Activated T-helper 1 cell treated with anti-CD3 and anti-CD28 coated beads, Interleukin-12 subunit alpha, Interleukin-12 subunit beta, Interleukin-2, Interleukin-4 antibody, amounts not matched to agents 30 ng/mL and 10 ng/mL and 1 ng/mL, durations not matched to agents 14 hours and 24 hours and 36 hours (primary cell): ENCODE data around the gene CASZ1. TPM values are rescaled to one million over a fixed set of nuclear protein-coding genes. Genes with fewer than 3 reads are reported as not detected.

Experiments
- DNase-seq: peaks from one replicate; pipeline ENCODE4 v3.0.0; 2021; ENCODE audit warnings: low spot score
- H3K27ac Mint-ChIP-seq: one replicate; pipeline ENCODE4 v1.8.0; 2021; ENCODE audit warnings: mild to moderate bottlenecking, mixed read lengths
- H3K27me3 Mint-ChIP-seq: one replicate; pipeline ENCODE4 v1.8.0; 2022; ENCODE audit warnings: mild to moderate bottlenecking, moderate library complexity, mixed read lengths; ENCODE audit not compliant: insufficient read depth
- H3K36me3 Mint-ChIP-seq: one replicate; pipeline ENCODE4 v1.8.0; 2021; ENCODE audit warnings: low read depth, mixed read lengths
- H3K4me1 Mint-ChIP-seq: one replicate; pipeline ENCODE4 v1.8.0; 2021; ENCODE audit warnings: low read depth, mixed read lengths
- H3K4me3 Mint-ChIP-seq: one replicate; pipeline ENCODE4 v1.8.0; 2021; ENCODE audit warnings: mild to moderate bottlenecking, moderate library complexity, mixed read lengths
- H3K9me3 Mint-ChIP-seq: one replicate; pipeline ENCODE4 v1.8.0; 2021; ENCODE audit warnings: mixed read lengths
- intact Hi-C: fragments of 100-400 bp; cut with micrococcal nuclease; formaldehyde crosslinking; loops from one replicate; pipeline ENCODE4 v1.15.1; 2024
- total RNA-seq: library from RNA; stranded (reverse); gene quantifications from 2 replicates; pipeline ENCODE4 v1.2.3, GENCODE V29; 2022

The CASZ1 gene
- total RNA-seq, 1 donor from 2014 or later: 11.7 TPM

DNA sequence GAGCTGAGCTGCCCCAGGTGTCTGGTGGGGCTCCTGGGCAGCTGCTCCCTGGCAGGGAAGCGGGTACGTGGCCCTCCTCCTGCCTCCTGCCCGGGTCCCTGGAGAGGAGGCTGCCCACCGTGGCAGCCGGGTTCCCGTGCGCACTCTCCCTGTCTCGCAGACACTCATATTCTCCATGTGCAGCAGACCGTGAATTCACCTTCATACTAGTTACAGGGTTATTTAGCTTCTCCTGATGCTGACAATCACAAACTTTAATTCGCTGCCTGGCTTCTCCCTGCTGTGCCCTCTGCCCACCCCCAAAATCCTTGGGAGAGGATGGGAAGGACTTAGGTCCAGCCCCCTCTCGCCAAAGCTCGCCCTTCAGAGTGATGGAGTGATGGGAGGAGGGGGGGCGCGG lies 95.3 kb downstream of the CASZ1 start:
- Mint-ChIP-seq H3K4me1 (peaks cover 11% of the 10 kb centered on the region), H3K9me3 (no peaks in the 10 kb centered on the region), H3K27ac (no peak overlapping the region)

DNA sequence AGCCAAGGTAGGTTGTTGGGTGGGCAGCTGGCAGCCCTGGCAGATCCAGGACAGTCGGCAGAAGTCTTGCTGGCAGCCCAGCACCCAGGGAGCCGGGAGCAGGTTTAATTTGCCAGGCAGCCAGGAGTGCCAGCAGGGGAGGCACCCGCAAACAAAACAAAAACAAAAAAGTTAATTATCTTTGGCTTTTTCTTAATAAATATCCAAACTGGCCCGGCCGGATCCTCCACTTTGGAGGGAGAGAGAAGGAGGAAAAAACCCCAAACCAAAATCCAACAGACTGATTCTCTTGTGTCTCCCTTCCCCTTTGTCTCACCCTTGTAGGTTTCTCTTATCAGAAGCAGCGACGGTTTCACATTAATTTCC lies 97.0 kb downstream of the CASZ1 start:
- H3K4me1 Mint-ChIP-seq: peaks cover 11% of the 10 kb centered on the region
- intact Hi-C loops: no loop called here

More for the DNA sequence above, 95.3 kb downstream of the CASZ1 start:
- peaks cover 17% of the 10 kb centered on the region for H3K27me3 Mint-ChIP-seq
- intact Hi-C loops: no loop called here
- no peak for DNase-seq
- H3K4me3 Mint-ChIP-seq: no peak overlapping the region
- H3K36me3 Mint-ChIP-seq: no peaks in the 10 kb centered on the region

DNA sequence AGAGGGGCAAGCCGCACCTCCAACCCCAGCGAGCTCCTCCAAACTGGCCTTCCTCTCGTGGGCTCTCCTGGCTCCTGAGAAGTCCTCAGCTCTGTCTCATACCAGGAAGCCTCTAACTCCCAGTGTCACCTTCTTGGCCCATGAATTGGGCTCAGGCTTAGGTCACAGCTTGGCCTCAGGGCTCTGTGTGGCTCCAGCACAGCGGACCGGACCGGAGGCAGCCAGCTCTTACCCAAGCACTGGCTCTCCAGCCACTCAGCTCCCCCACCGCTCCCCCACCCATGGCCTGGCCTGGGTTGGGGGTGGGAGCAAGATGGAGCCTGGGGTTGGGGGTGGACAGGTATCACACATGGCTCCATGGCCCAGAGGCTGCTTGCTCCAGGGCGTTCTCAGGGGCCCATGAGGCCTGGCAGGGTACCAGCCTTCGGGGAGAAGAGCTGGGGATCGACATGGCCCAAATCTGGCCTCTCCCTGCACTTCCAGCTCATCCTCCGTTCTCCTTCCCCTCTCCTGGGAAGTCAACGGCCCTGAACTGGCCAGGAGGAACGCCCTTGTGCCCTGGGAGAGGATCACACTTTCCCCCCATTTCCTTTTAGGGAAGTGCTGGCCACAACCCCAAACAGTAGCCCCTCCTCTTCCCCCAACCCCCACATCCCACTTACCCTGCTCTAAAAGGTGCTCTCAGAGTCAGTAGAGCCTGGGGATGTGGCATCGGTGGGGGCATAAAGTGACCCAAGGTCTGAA lies 97.5 kb downstream of the CASZ1 start:
- Mint-ChIP-seq H3K9me3 (no peaks in the 10 kb centered on the region), H3K4me1 (peaks cover 11% of the 10 kb centered on the region), H3K4me3 (no peak overlapping the region), H3K27ac (no peak overlapping the region), H3K27me3 (peaks cover 23% of the 10 kb centered on the region), H3K36me3 (no peaks in the 10 kb centered on the region)
- intact Hi-C loops: no loop called here
- DNase-seq: no peak

More for the DNA sequence above, 97.0 kb downstream of the CASZ1 start:
- Mint-ChIP-seq H3K4me3 (no peak overlapping the region), H3K36me3 (no peaks in the 10 kb centered on the region), H3K27me3 (peaks cover 25% of the 10 kb centered on the region), H3K9me3 (no peaks in the 10 kb centered on the region), H3K27ac (no peak overlapping the region)
- DNase-seq: no peak

DNA sequence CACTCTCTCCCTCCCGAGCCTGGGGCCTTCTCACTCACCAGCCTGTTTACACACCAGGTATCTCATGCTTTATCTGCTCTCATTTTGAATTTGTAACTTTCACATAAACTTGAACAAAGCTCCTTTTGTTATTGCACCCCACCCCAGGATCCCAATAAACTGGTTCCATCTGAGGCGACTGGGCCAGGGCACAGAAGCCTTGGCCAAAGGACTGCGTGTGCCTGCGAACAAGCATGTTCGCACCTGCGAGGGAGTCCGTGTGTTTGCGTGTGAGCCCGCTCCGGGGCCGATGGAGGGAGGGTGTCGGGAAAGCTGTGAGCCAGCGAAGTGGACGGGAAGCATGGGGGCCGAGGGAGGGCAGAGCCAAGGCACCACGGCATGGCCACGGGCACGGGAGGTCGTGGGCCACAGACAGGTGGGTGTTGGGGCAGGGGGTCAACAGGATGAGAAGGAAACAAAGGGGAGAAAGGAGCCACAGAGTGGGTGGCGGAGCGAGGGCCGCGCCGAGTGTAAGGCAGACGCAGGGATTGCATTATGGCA lies 98.8 kb downstream of the CASZ1 start:
- Mint-ChIP-seq H3K4me1 (peaks cover 19% of the 10 kb centered on the region), H3K27ac (no peak overlapping the region)
- intact Hi-C loops: no loop called here

DNA sequence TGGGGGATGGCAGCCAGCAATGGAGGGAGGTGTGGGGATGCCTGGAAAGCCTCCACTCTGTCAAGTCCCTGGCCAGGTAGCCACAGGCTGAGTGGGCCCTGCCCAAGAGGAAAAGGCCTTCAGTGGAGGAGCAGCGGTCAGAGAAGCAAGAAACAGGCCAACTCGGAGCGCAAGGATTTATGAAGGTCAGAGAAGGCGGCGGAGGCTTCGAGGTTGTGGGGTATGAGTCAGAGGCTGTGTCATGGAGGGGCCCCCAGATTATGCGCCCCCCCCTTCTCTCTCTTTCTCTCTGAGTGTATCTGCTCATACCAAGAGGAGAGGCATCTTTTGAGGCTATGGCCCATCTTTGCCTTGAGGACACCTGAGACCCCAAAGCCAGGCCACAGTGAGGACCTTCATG lies 99.5 kb downstream of the CASZ1 start:
- Mint-ChIP-seq H3K27me3 (peaks cover 23% of the 10 kb centered on the region), H3K4me3 (no peak overlapping the region), H3K9me3 (no peaks in the 10 kb centered on the region), H3K4me1 (peaks cover 24% of the 10 kb centered on the region), H3K27ac (no peak overlapping the region), H3K36me3 (no peaks in the 10 kb centered on the region)
- DNase-seq: no peak
- intact Hi-C loops: no loop called here

More for the DNA sequence above, 98.8 kb downstream of the CASZ1 start:
- DNase-seq: no peak
- Mint-ChIP-seq H3K27me3 (peaks cover 23% of the 10 kb centered on the region), H3K4me3 (no peak overlapping the region), H3K36me3 (no peaks in the 10 kb centered on the region), H3K9me3 (no peaks in the 10 kb centered on the region)

DNA sequence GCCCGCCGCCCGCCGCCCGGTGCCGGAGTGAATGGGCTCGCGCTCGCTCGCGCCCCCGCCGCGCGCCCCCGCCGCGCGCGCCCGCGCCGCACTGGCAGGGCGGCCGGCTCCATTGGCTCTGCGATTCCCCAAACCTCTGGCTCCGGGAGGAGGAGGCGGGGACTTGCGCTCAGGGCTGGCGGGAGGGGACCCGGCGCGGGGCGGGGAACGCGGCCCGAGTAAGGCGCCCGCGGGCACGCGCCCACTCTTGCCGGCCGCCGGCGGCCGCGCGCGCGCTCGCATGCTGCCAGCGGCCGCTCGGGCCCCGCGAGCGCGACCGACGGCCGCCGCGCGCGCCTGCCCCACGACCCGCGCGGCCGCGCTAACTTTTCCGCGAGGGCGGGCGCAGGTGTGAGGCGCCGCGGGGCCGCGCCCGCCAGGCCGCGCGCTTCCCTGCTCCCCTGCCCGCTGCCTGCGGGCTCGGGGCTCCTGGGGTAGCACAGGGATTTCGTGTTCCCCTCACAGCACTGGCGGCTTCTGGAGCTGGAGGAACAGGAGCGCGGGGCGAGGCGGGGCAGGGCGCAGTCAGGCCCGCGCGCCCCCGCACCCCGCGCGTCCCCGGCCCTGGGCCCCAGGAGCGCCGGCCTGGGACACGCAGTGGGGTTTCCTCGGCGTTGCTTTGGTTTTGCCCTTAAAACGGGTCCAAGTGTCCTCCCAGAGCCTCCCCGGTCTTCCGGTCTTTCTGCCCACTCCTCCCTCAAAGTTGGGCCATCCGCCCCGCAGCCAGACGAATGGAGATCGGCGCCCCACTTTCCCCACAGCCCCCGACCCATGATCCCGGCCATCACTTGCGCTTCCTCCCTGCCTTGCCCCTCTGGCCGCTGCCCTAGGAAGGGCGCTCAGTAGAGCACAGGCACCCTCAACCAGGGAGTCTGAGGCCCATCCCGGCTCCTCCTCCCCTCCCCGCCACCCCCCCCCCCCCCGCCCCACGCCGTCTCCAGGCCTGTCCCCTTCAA lies 101.5 kb downstream of the CASZ1 start:
- H3K36me3 Mint-ChIP-seq: no peaks in the 10 kb centered on the region
- peaks cover 23% of the 10 kb centered on the region for H3K27me3 Mint-ChIP-seq
- peaks cover 24% of the 10 kb centered on the region for H3K4me1 Mint-ChIP-seq
- intact Hi-C loops: loop anchor here (1.0 to 5.0 kb wide), 5 partner anchors 36 to 662 kb away; partner anchors contain the start of genes CASZ1 and UBE4B
- peak; percentile 74 for DNase-seq
- H3K27ac Mint-ChIP-seq: peak overlapping the region; percentile 81
- peak overlapping the region; percentile 81 for H3K4me3 Mint-ChIP-seq
- H3K9me3 Mint-ChIP-seq: no peaks in the 10 kb centered on the region

DNA sequence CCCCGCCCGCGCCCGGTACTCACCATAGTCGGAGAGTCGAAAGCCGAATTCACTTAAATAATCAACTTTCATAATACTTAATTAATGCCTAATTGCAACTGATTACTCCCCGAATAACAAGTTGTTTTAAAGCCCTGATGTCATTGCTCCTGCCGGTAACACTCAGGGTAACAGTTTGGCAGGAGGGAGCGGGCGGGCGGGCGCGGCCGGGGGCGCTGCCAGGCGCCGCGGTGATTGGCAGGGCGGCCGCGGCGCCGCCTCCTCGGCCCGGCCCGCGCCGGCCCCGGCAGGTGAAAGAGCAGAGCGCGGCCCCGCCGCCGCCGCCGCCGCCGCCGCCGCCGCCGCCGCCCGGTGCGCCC lies 102.2 kb downstream of the CASZ1 start:
- Mint-ChIP-seq H3K4me3 (peak overlapping the region; percentile 79), H3K4me1 (peaks cover 29% of the 10 kb centered on the region), H3K36me3 (no peaks in the 10 kb centered on the region), H3K9me3 (no peaks in the 10 kb centered on the region), H3K27me3 (peaks cover 20% of the 10 kb centered on the region), H3K27ac (peak overlapping the region; percentile 71)
- intact Hi-C loops: loop anchor here (1.0 to 5.0 kb wide), 5 partner anchors 37 to 661 kb away; partner anchors contain the start of genes CASZ1 and UBE4B
- no peak for DNase-seq

DNA sequence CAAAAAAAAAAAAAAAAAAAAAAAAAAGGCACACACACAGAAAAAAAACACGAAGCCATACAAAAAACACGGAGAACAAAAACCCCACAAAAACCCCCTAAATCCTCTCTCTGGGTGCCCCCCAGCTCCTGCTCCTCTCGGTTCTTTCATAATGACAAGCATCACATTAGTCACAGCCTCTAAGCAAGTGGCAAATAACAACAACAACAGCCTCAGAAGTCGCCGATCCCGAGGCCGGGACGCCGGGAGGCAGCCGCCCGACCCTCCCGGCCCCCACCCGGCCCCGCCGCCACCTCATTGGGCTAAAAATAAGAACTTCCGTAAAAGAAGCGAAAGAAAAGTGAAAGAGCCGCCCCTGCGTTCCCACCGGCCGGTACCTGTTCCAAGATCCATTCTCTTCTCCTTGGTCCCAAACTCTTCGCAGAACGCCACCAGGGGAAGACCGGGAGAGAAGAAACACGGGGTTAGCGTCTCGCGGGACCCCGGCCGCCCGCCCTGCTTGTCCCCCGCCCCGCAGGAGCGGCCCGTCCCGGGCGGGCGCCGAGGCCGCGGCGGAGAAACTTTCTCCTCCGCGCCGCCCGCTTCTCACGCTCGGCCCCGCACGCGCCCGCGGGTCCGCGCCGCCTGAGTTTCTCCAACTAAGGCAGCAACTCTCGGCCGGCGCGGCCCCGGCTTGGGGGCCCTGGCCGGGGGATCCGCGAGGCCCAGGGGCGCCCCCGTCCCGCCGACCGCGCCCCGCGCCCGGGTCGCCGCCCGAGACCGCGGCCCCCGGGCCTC lies 102.8 kb downstream of the CASZ1 start:
- peaks cover 29% of the 10 kb centered on the region for H3K4me1 Mint-ChIP-seq
- H3K27me3 Mint-ChIP-seq: peaks cover 20% of the 10 kb centered on the region
- H3K27ac Mint-ChIP-seq: peak overlapping the region; percentile 66

DNA sequence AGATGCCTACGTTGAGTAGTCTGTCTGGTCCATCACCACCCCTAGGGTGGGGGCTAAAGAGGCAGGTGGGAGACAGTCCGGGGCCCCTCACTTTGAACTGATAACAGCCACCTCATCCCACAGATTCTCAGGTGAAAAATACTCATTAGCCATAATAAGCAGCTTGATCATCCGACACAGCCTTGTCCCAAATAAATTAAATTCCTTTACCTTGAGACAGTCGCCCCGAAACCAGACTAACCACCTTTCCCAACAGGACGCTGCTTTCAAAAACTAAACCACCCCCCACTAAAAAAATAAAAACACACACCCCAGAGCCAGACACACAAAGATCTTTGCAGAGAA lies 103.3 kb downstream of the CASZ1 start:
- intact Hi-C loops: loop anchor here (2.0 to 5.0 kb wide), 5 partner anchors 104 to 269 kb away; partner anchors contain the start of gene CASZ1
- no peaks in the 10 kb centered on the region for H3K9me3 Mint-ChIP-seq
- peak overlapping the region; percentile 86 for H3K4me3 Mint-ChIP-seq
- H3K27ac Mint-ChIP-seq: peak overlapping the region; percentile 66
- H3K27me3 Mint-ChIP-seq: peaks cover 20% of the 10 kb centered on the region
- H3K4me1 Mint-ChIP-seq: peaks cover 29% of the 10 kb centered on the region
- DNase-seq: no peak
- H3K36me3 Mint-ChIP-seq: no peaks in the 10 kb centered on the region

More for the DNA sequence above, 102.8 kb downstream of the CASZ1 start:
- Mint-ChIP-seq H3K36me3 (no peaks in the 10 kb centered on the region), H3K9me3 (no peaks in the 10 kb centered on the region), H3K4me3 (peak overlapping the region; percentile 86)
- DNase-seq: peak; percentile 12
- intact Hi-C loops: loop anchor here (1.0 to 5.0 kb wide), 7 partner anchors 38 to 661 kb away; partner anchors contain the start of genes CASZ1 and UBE4B

DNA sequence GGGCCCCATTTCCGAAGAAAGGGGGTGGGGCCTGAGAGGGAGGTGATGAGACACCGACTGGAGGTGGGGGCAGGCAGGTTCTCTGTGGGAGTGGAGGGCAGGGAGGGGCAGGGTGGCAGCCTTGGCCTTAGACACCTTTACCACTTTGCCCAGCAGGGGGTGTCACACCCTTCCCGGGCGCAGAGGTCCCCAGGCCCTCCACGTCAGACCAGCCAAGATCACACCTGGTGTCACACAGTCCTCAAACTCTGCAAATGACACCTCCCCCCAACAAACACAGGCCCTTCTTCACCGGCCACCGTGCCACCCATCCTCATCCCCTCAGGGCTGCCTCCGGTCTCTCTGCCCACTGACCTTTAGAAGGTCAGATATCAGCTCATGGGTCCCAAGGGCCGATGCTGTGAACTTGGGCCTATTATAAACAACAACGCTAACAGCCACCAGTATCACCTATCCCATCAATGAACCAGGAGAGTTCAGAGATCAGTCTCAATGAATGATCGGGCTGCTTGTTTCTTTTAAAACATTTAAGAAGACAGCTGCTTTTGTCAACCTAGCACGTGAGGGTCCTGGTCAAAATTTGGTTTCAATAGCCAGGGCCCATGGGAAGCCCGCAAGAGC lies 103.9 kb downstream of the CASZ1 start:
- Mint-ChIP-seq H3K4me3 (peak overlapping the region; percentile 86), H3K9me3 (no peaks in the 10 kb centered on the region), H3K4me1 (peaks cover 26% of the 10 kb centered on the region), H3K27me3 (peaks cover 17% of the 10 kb centered on the region), H3K27ac (peak overlapping the region; percentile 56), H3K36me3 (no peaks in the 10 kb centered on the region)
- intact Hi-C loops: loop anchor here (1.0 to 5.0 kb wide), 6 partner anchors 105 to 270 kb away; partner anchors contain the start of gene CASZ1
- DNase-seq: peak; percentile 31

DNA sequence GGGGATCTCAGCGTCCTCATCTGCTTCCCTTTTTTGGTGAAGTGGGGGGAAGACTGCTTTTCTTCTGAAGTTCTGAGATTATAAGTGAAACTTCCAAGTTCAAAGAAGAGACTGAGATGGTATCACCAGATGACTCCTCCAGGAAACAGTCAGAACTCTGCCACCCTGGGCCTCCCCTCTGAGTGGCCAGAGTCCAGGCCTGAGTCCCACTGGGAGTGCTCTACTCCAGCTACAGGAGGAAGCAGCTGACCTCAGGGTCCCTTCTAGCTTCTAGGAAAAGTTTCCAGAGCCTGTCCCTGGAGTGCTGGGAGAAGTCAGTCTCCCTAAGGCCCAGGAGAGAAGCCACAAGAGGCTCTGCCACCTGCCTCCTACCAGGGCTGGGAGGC lies 104.7 kb downstream of the CASZ1 start:
- Mint-ChIP-seq H3K27me3 (peaks cover 14% of the 10 kb centered on the region), H3K4me1 (peaks cover 21% of the 10 kb centered on the region), H3K27ac (no peak overlapping the region), H3K36me3 (no peaks in the 10 kb centered on the region), H3K4me3 (no peak overlapping the region), H3K9me3 (no peaks in the 10 kb centered on the region)
- intact Hi-C loops: loop anchor here (1.0 to 5.0 kb wide), 6 partner anchors 106 to 271 kb away; partner anchors contain the start of gene CASZ1
- no peak for DNase-seq
